Spleen (tissue), 11 donors: ENCODE data around the gene IFNGR2. TPM values are rescaled to one million over a fixed set of nuclear protein-coding genes. Genes with fewer than 3 reads are reported as not detected.
"Not testable (repeated sequence)": the region's sequence is repeated elsewhere in the genome, so short reads cannot be mapped to it uniquely, and the experiment has no call there.

ENCODE experiments used
- DNase-seq: peaks from one replicate; pipeline ENCODE4 v3.0.0-alpha.2; 2020
- H3K27ac ChIP-seq, 8 donors: fragments of 200-600 bp; sonication (generic) in 7 of 8; 1 replicate in 4 of 8; 2 replicates in 4 of 8; pipeline versions ENCODE4 v1.5.0 to v1.8.0; 2016 to 2021; ENCODE audit warnings: inconsistent platforms in 4 of 8, mild to moderate bottlenecking in 4 of 8, moderate library complexity in 1 of 8
- H3K27me3 ChIP-seq, 7 donors: fragments of 200-600 bp; sonication (generic) in 6 of 7; replicated peaks in 1 of 7; 1 replicate in 4 of 7; 2 replicates in 3 of 7; pipeline versions ENCODE4 v1.5.0 to v1.8.0; 2016 to 2021; ENCODE audit warnings: inconsistent platforms in 3 of 7, mild to moderate bottlenecking in 1 of 7
- H3K36me3 ChIP-seq, 6 donors: fragments of 200-600 bp; sonication (generic) in 5 of 6; 1 replicate in 4 of 6; 2 replicates in 2 of 6; pipeline versions ENCODE4 v1.5.0 to v1.8.0; 2016 to 2021; ENCODE audit warnings: inconsistent platforms in 2 of 6
- H3K4me1 ChIP-seq, 6 donors: fragments of 200-600 bp; sonication (generic) in 5 of 6; 1 replicate in 3 of 6; 2 replicates in 3 of 6; pipeline versions ENCODE4 v1.5.0 to v1.8.0; 2016 to 2021; ENCODE audit warnings: inconsistent platforms in 3 of 6
- H3K4me3 ChIP-seq, 8 donors: fragments of 200-600 bp; sonication (generic) in 7 of 8; 1 replicate in 4 of 8; 2 replicates in 4 of 8; pipeline versions ENCODE4 v1.5.0 to v1.8.0; 2016 to 2021; ENCODE audit warnings: inconsistent platforms in 4 of 8, mild to moderate bottlenecking in 4 of 8, moderate library complexity in 2 of 8
- H3K9me3 ChIP-seq, 8 donors: fragments of 200-600 bp; sonication (generic) in 7 of 8; 1 replicate in 4 of 8; 2 replicates in 4 of 8; pipeline versions ENCODE4 v1.5.0 to v1.8.0; 2016 to 2021; ENCODE audit warnings: inconsistent platforms in 4 of 8
- POLR2A ChIP-seq, 3 donors: fragments of 450-650 bp; IDR thresholded peaks; one replicate each; pipeline ENCODE4 v1.5.1; 2017; ENCODE audit warnings: antibody characterized with exemption in 3 of 3, mild to moderate bottlenecking in 1 of 3
- POLR2AphosphoS5 ChIP-seq, 3 donors: sonication (generic); formaldehyde crosslinking; IDR thresholded peaks; one replicate each; pipeline ENCODE4 v1.5.1; 2017; ENCODE audit warnings: antibody characterized with exemption in 3 of 3
- WGBS, 5 donors: extraction: QIAGEN DNeasy Blood & Tissue Kit in 3 of 5; methylation state at CpG; one replicate each; pipeline versions ENCODE4 v1.1.5 to v1.1.7; 2013 to 2018; 5-methylcytosine and 5-hydroxymethylcytosine counted together
- intact Hi-C: fragments of 100-400 bp; cut with DNase I; formaldehyde crosslinking; loops from one replicate; pipeline ENCODE4 v1.15.0; 2023; ENCODE audit warnings: low total_unique reads
- polyA plus RNA-seq, 3 donors: library from polyadenylated mRNA; stranded (reverse); fragments of 200-250 nt; gene quantifications; one replicate each; pipeline ENCODE4 v1.2.1, GENCODE V29; 2013
- total RNA-seq, 7 donors: library from RNA; depleted of rRNA in 3 of 7; stranded (reverse); fragments of >200 nt in 3 of 7; fragmentation: NEBNext Ultra II Directional in 4 of 7; extraction: Animal tissue kit (Norgen Biotek cat#: 25700) in 4 of 7; gene quantifications; one replicate each; pipeline versions ENCODE4 v1.1.0 to v1.2.1, GENCODE V29; 2016 to 2021
- TF ChIP-seq, protein P1 (sequence below), 11 experiments: fragments of 200-600 bp in 7 of 11; fragments of 450-650 bp in 4 of 11; sonication (generic) in 4 of 11; IDR thresholded peaks in 8 of 11; conservative IDR thresholded peaks in 3 of 11; 1 replicate in 7 of 11; 2 replicates in 4 of 11; pipeline versions ENCODE4 v1.4.0 to v1.8.0; 2016 to 2021; ENCODE audit warnings: antibody characterized with exemption in 11 of 11, inconsistent platforms in 4 of 11, mild to moderate bottlenecking in 1 of 11
- donor health status: healthy with polysubstance abuse.
- donor health status: DM: no; HTN: no; CAD: no; lungs with moderate emphysema.
- donor health status: DM: no; HTN: no; CAD: no.
- donor health status: Bipolar disorder and iron deficiency.
- donor health status: healthy.
- donor health status: DM: no; HTN: no; CAD: no.
- donor health status: DM: yes; HTN: yes; CAD: no.

Gene IFNGR2
- total and polyA plus RNA-seq, 10 donors = 73.6 to 133 (median 99.0) TPM

DNA sequence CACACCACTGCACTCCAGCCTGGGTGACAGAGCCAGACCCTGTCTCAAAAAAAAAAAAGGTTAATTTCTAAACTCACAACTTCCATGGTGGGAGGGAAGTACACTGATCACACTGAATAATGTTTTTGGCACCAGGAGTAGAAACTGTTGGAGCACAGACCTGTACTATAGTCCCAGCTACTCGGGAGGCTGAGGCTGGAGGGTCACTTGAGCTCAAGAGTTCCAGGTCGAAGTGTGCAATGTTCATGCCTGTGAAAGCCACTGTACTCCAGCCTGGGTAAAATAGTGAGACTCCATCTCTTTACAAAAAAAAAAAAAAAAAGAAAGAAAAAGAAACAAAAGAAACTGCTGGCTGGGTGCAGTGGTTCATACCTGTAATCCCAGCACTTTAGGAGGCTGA, 41.3 kb downstream of the IFNGR2 start:
- intact Hi-C loops = loop anchor here (10.0 kb wide), 1 partner anchor 610 kb away; no protein-coding TSS in a partner anchor
- H3K27ac ChIP-seq = peak overlapping the region in 6 of 8 donors; percentile 1 to 79 (median 41)

DNA sequence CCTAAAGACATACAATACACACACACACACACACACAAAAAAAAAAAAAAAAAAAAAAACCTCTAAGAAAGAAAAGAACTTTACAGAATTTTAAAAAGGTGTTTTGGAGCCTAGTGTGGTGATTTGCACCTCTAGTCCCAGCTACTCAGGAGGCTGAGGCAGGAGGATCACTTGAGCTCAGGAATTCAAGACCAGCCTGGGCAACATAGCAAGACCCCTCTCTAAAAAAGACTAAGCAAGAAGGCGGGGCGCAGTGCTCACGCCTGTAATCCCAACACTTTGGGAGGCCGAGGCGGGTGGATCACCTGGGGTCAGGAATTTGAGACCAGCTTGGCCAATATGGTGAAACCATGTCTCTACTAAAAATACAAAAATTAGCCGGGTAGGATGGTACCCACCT, 43.4 kb downstream of the IFNGR2 start:
- DNase-seq, H3K4me3 ChIP-seq, H3K9me3 ChIP-seq, H3K27ac ChIP-seq, H3K27me3 ChIP-seq: not testable (repeated sequence)
- 94 to 99% (median 97%) methylated on average over 6 of the region's 6 CpGs for WGBS, 5 donors
- intact Hi-C loops = loop anchor here (10.0 kb wide), 1 partner anchor 612 kb away; no protein-coding TSS in a partner anchor
- H3K4me1 ChIP-seq = peaks cover 7 to 40% (median 21%) of the 10 kb centered on the region in 6 donors
- peaks cover 0 to 68% (median 0%) of the 10 kb centered on the region in 6 donors for H3K36me3 ChIP-seq

More for the DNA sequence above, 41.3 kb downstream of the IFNGR2 start:
- Histone ChIP-seq H3K4me3 (no peak overlapping the region), H3K27me3 (no peaks in the 10 kb centered on the region), H3K4me1 (peaks cover 7 to 50% (median 30%) of the 10 kb centered on the region in 6 donors), H3K9me3 (no peaks in the 10 kb centered on the region), H3K36me3 (peaks cover 0 to 58% (median 0%) of the 10 kb centered on the region in 6 donors)
- DNase-seq = no peak
- 44 to 75% (median 50%) methylated on average over 2 of the region's 2 CpGs for WGBS, 5 donors
- TF ChIP-seq, protein P1, sequence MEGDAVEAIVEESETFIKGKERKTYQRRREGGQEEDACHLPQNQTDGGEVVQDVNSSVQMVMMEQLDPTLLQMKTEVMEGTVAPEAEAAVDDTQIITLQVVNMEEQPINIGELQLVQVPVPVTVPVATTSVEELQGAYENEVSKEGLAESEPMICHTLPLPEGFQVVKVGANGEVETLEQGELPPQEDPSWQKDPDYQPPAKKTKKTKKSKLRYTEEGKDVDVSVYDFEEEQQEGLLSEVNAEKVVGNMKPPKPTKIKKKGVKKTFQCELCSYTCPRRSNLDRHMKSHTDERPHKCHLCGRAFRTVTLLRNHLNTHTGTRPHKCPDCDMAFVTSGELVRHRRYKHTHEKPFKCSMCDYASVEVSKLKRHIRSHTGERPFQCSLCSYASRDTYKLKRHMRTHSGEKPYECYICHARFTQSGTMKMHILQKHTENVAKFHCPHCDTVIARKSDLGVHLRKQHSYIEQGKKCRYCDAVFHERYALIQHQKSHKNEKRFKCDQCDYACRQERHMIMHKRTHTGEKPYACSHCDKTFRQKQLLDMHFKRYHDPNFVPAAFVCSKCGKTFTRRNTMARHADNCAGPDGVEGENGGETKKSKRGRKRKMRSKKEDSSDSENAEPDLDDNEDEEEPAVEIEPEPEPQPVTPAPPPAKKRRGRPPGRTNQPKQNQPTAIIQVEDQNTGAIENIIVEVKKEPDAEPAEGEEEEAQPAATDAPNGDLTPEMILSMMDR (IDR thresholded peaks at IDR 0.05 in 8 of 11, conservative IDR thresholded peaks at IDR 0.05 in 3 of 11) = no peak
- no peak for TF ChIP-seq POLR2A (IDR thresholded peaks at IDR 0.05)

DNA sequence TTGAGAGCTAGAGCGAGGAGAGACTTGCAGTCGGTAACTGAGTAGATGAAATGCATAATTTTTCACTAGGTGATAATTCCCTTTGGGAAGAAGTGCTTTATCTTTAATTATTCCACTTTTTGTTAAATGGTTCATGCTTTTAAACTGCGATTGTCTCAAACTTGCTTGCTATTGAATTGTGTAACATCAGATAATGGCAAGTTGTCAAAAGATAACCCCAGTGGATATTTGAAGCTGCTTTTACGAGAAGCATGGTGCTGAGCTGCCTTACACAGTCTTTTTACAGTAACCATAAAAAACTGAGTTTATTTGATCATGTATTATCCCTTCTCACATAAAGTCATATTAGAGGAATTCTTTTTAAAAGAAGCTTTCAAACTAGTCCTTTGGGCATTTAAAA, 46.4 kb downstream of the IFNGR2 start:
- no peak overlapping the region for H3K27ac ChIP-seq
- TF ChIP-seq POLR2AphosphoS5 (IDR thresholded peaks at IDR 0.05) (no peak), POLR2A (IDR thresholded peaks at IDR 0.05) (no peak)
- TF ChIP-seq, protein P1 (IDR thresholded peaks at IDR 0.05 in 8 of 11, conservative IDR thresholded peaks at IDR 0.05 in 3 of 11) = no peak

DNA sequence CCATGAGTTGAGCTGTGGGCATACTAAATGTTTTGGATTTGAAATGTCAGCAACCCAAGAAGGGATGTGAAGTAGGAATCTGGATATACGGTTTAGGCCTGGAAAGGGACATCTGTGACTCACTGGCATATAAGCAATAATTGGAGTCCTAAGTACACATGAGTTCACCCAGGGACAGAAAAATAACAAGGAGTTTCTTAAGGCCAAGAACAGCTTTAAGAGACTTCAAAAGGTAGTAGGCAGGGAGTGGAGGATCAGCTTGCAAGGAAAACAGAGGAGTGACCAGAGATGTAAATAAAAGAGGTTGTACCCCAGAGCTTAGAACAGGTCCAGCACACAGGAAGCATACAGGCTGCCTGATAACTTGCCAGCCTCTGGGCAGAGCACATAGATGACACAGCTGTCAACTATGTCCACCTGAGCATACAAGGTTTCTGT, 48.4 kb downstream of the IFNGR2 start:
- intact Hi-C loops = no loop called here
- Histone ChIP-seq H3K9me3 (no peaks in the 10 kb centered on the region), H3K27ac (no peak overlapping the region), H3K4me1 (no peaks in the 10 kb centered on the region), H3K36me3 (peaks cover 0 to 94% (median 16%) of the 10 kb centered on the region in 6 donors), H3K27me3 (no peaks in the 10 kb centered on the region), H3K4me3 (no peak overlapping the region)
- TF ChIP-seq POLR2A (IDR thresholded peaks at IDR 0.05) = no peak
- TF ChIP-seq, protein P1 (IDR thresholded peaks at IDR 0.05 in 8 of 11, conservative IDR thresholded peaks at IDR 0.05 in 3 of 11) = no peak
- TF ChIP-seq POLR2AphosphoS5 (IDR thresholded peaks at IDR 0.05) = no peak
- no peak for DNase-seq
- WGBS, 5 donors = 89 to 100% (median 94%) methylated on average over 1 of the region's 1 CpG

More for the DNA sequence above, 46.4 kb downstream of the IFNGR2 start:
- H3K27me3 ChIP-seq = no peaks in the 10 kb centered on the region
- WGBS, 5 donors = 94 to 97% (median 95%) methylated on average over 4 of the region's 4 CpGs
- no peaks in the 10 kb centered on the region for H3K9me3 ChIP-seq
- peaks cover 0 to 13% (median 8%) of the 10 kb centered on the region in 6 donors for H3K4me1 ChIP-seq
- intact Hi-C loops = loop anchor here (10.0 kb wide), 1 partner anchor 615 kb away; no protein-coding TSS in a partner anchor
- no peak for DNase-seq
- no peak overlapping the region for H3K4me3 ChIP-seq
- H3K36me3 ChIP-seq = peaks cover 0 to 83% (median 9%) of the 10 kb centered on the region in 6 donors
